Right forelimb (tissue), 1 donor: Measurements from ENCODE around the gene PICK1.
"Not testable (repeated sequence)": the region's sequence is repeated elsewhere in the genome, so short reads cannot be mapped to it uniquely, and the experiment has no call there.

ENCODE experiments used
- DNase-seq: peaks from one replicate; pipeline ENCODE4 v3.0.0-alpha.2; 2018

PICK1 gene

GRCh38 chr22:38077096-38077495, 19.9 kb downstream of the PICK1 start:
- no peak for DNase-seq

- no peak for DNase-seq
These were observed 20.4 kb downstream of the PICK1 start for GRCh38 chr22:38077595-38077994.

DNA sequence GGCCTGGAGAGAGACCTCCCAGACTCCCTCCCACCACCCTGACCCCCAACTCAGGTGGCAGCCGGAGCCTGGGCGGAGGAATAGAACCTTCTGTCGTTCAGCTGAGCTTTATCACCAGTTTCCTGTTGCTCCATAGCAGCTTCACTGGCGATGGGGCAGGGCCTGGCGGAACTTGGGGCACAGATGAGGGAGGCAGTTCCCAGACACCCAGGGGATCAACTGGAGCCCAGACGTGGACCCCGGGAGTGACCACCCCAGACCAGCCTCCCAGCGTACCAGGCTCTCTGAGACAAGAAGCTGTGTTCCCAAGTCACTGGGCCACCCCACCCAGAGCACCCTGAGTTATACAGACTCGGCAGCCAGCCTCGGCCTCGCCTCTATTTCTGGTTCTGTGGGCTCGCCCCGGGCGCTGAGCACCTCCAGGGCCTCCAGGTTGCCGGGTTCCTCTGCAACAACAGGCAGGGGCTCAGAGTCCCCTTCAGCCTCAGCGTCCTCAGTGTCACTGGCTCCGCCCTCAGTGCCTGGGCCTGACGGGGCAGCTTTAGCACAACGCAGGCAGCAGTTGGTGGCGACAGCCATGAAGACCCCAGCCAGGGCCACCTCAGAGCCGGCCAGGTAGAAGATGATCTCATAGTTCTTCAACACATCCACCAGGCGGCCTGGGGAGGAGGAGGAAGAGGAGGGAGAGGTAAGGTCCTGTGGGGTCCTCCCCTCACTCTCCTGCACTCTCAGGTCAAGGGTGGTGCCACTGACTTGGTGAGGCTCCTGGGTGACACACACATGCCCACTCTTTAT, 21.0 kb downstream of the PICK1 start:
- no peak for DNase-seq

DNA sequence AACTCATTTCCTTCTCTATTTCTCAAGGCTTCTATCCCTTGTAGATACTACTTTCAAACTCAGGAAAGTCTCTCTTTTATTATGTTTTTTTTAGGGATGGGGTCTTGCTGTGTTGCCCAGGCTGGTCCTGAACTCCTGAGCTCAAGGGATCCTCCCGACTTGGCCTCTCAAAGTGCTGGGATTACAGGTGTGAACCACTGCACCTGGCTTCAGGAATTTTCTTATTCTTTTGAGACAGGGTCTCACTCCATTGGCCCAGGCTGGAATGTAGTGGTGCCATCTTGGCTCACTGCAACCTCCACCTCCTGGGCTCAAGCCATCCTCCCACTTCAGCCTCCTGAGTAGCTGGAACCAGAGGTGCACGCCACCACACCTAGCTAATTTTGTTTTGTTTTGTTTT, 22.0 kb downstream of the PICK1 start:
- DNase-seq: not testable (repeated sequence)

DNA sequence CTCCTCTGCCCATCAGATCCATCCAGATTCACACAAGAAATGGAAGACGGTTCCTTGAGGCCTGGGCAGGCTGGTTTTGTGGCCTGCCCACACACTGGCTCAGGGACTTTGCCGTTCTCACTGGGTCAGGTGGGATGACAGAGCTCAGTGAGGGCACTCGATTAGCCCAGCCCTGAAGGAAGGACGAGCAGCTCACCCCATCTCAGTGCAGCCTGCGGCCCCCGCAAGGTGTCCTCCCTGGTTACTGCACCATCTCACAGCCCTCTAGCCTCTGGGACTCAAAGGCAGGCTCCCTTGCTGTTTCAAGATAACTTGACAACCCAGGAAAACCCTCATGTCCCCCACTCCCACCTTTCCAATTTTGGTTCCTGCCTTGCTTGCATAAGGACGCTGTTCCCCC, 22.6 kb downstream of the PICK1 start:
- no peak for DNase-seq

- no peak for DNase-seq
These were observed 23.3 kb downstream of the PICK1 start for GRCh38 chr22:38080474-38080849.

GRCh38 chr22:38080850-38081635, 23.8 kb downstream of the PICK1 start:
- no peak for DNase-seq

DNA sequence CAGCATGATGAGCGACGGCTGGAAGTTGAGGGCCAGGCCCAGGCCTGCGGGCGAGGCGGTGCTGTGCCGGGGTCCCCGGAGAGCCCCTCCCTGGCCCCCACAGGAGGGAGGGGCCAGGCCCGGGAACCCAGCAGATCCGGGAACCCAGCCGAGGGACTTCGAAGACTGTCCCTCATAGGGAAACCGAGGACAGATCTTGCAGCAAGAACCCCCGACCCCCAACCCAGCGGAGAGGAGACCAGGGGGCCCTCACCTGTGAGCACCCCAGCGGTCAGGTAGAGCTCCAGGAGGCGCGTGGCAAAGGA, 24.4 kb downstream of the PICK1 start:
- no peak for DNase-seq

- no peak for DNase-seq
These were observed 25.0 kb downstream of the PICK1 start for GRCh38 chr22:38081941-38082828.

DNA sequence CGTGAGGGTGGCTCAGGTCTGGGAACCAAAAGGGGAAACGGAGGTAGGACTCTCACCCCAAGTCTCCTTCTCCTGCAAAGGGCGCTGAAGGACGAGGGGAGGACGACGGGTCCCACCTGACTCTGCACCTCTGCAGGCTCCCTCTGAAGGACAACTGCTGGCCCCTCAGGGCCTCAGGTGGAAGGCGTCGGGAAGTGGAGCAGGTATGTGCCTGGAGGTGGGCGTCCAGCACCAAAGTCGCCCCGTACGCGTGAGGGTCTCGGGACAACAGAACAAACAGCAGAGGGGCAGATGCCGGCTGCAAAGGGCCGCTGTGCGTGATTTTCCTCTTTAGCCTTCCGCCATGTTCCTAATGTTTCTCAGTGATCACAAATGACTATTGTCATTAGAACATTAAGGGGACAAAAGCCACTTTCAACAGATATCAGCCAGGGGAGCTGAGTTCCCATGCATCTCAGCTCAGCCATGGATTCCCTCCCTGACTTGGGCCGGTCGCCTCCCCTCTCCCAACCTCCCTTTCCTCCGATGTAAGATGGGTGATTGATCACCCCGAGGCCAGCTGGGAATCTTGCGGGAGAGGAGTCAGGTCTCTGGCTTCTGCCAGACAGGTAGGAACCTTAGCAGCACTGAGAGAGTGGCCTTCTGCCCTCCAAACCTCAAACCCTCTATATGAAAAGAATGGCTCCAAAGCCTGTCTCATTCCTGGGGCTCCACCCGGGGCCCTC, 25.9 kb downstream of the PICK1 start:
- no peak for DNase-seq

GRCh38 chr22:38083931-38084631, 26.9 kb downstream of the PICK1 start, which contains the start of gene SLC16A8:
SLC16A8 (minus strand) TSS chr22:38084184; CDS start chr22:38082873, 1,311 bp downstream.
- no peak for DNase-seq

- no peak for DNase-seq
These were observed 27.9 kb downstream of the PICK1 start for GRCh38 chr22:38085056-38085455.

DNA sequence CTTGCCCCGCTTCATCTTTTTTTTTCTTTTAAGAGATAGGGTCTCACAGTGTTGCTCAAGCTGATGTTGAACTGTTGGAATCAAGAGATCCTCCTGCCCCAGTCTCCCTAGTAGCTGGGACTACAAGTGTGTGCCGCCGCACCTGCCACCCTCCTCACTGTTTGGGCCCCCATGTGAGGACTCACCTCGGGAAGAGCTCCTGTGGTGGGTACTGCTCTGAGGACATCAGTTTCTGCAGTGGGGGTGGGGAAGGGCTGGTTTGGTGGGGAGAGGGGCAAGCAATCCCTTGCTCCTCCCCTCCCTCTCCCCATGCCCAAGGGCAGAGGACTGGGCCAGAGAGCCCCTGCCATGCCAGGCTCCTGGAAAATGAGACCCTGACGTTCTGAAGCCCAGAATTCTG, 28.3 kb downstream of the PICK1 start:
- DNase-seq: no peak

DNA sequence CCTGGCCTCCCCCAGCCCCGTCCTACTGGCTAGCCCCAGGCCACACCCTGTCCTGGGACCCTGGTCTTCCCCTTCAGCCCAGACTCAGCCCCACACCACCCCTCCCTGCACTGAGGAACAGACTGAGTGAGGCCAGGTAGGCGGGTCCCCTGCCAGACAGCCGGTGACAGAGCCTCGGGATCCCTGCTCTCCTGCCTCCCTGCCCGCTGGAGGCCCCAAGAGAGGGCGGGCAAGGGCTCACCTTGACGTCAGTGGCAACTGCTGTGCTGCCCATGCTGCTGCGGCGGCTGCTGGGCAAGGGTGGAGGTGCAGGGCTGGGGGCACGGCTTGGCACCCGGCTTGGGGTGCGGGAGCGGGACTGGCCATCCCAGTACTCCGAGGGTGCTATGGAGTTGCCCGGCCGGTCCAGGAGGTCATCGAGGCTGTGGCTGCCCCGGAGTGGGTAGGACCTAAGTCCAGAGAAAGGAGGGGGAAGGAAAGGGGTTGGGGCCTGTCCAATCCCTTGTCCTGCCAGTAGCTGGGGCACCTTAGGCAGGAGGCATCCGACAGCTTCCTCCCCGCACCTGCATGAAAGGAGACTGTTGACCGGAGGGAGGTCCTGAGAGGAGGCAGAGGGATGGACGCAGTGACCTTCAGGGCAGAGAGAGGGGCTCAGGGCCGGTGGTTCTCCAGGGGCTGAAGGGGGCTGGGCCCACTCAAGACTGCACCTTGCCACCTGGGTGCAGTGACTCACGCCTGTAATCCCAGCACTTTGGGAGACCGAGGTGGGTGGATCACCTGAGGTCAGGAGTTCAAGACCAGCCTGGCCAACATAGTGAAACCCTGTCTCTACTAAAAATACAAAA, 29.0 kb downstream of the PICK1 start:
- DNase-seq: peak; percentile 37

- DNase-seq: no peak
These were observed 29.7 kb downstream of the PICK1 start for GRCh38 chr22:38086942-38087341.

DNA sequence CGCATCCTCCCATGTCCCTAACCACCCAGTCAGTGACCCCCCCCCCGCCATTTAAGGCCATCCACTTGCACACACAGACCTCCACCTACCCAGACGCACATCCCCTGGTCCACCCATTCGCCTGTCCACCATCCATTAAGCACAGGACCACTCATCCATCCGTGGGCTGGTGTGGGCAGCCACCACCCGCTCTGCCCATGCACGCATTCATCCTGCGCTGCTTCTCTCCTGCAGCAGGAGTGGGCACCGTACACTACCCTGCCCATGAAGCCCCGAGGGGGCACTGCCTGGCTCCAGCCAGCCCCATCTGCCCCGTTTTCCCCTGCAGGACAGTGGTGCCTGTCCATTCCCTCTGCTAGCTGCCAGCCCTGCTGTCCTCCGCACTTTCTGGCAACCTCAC, 30.7 kb downstream of the PICK1 start:
- DNase-seq: no peak

GRCh38 chr22:38088629-38089473, 31.6 kb downstream of the PICK1 start:
- DNase-seq: no peak

GRCh38 chr22:38089474-38089851, 32.3 kb downstream of the PICK1 start:
- DNase-seq: no peak

- DNase-seq: peak; percentile 46
These were observed 39.9 kb downstream of the PICK1 start for GRCh38 chr22:38097058-38097457.
